Rectal smooth muscle tissue (tissue), 1 donor: Measurements from ENCODE around the gene SRC.

ENCODE experiments used
- H3K27ac ChIP-seq: one replicate; pipeline ENCODE4 v1.7.0; 2013; ENCODE audit warnings: low read depth, low read length, inconsistent platforms
- H3K27me3 ChIP-seq: one replicate; pipeline ENCODE4 v1.7.0; 2013; ENCODE audit warnings: low read length; ENCODE audit not compliant: control insufficient read depth, insufficient read depth
- H3K36me3 ChIP-seq: one replicate; pipeline ENCODE4 v1.7.0; 2013; ENCODE audit warnings: low read length; ENCODE audit not compliant: control insufficient read depth, insufficient read depth
- H3K4me1 ChIP-seq: one replicate; pipeline ENCODE4 v1.7.0; 2013; ENCODE audit warnings: low read length; ENCODE audit not compliant: control insufficient read depth, insufficient read depth
- H3K4me3 ChIP-seq: one replicate; pipeline ENCODE4 v1.7.0; 2013; ENCODE audit warnings: low read length
- H3K9ac ChIP-seq: one replicate; pipeline ENCODE4 v1.7.0; 2013; ENCODE audit warnings: low read length

SRC gene

GRCh38 chr20:37342231-37343177 lies 3.4 kb upstream of the SRC start:
- Histone ChIP-seq H3K27me3 (no peaks in the 10 kb centered on the region), H3K27ac (no peak overlapping the region), H3K9ac (no peak overlapping the region), H3K4me3 (no peak overlapping the region), H3K4me1 (peaks cover 7% of the 10 kb centered on the region), H3K36me3 (no peaks in the 10 kb centered on the region)

- Histone ChIP-seq H3K27ac (no peak overlapping the region), H3K36me3 (no peaks in the 10 kb centered on the region), H3K4me1 (peaks cover 7% of the 10 kb centered on the region), H3K4me3 (no peak overlapping the region), H3K27me3 (no peaks in the 10 kb centered on the region), H3K9ac (no peak overlapping the region)
Observed at GRCh38 chr20:37343212-37343993, 2.5 kb upstream of the SRC start.

DNA sequence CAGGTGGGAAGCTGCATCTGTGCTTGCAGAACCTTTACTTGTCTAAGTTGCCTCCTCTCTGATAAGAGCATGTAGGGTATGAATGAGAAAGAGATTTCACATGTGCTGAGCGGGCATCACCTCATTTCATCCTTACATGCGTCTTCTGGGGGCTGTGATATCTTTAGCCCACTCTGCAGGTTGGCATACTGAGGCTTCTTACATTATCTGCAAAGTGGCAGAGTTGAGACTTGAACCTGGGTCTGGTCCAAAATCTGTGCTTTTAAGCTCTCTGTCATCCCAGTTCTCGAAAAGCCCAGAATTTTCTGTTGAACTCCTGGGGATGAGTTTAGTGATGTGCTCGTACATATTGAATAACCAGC lies 2.0 kb upstream of the SRC start:
- H3K27ac ChIP-seq: no peak overlapping the region

DNA sequence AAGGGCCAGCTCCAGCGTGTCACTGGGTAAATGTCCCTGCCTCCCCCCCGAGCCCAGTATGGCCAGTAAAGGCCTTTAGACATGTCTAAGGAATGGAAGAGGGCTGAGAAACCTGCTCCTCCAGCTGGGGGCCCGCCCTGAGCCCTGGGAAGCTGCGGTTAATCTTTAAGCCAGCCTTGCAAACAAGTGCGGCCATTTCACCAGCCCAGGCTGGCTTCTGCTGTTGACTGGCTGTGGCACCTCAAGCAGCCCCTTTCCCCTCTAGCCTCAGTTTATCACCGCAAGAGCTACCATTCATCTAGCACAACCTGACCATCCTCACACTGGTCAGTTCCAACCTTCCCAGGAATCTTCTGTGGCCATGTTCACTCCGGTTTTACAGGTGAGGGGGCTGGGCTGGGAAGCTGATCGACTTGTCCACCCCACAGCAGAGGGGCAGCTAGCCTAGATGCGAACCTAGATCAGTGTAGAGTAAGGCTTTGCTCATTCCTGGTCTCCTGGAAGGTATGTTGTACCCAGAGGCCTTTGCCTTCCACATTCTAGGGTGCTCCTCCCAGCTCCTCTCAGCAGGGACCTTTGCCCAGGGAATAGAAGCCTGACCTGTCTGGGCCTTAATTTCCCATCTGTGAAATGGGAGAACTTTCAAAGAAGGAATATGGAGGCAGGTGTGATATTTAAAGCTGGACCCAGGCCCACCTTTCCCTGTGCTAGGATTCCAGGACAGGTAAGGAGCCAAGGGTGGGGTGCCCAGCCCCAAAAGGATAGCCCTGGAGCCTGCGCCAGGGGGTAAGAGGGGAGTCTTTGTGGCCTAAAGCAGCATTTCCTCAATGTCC lies 1.2 kb upstream of the SRC start:
- Histone ChIP-seq H3K9ac (peak overlapping the region; percentile 45), H3K4me1 (peaks cover 7% of the 10 kb centered on the region), H3K4me3 (peak overlapping the region; percentile 64), H3K36me3 (no peaks in the 10 kb centered on the region), H3K27ac (peak overlapping the region; percentile 78), H3K27me3 (no peaks in the 10 kb centered on the region)

More for the DNA sequence above, 2.0 kb upstream of the SRC start:
- no peaks in the 10 kb centered on the region for H3K27me3 ChIP-seq
- no peak overlapping the region for H3K4me3 ChIP-seq
- H3K4me1 ChIP-seq: peaks cover 7% of the 10 kb centered on the region
- no peak overlapping the region for H3K9ac ChIP-seq
- no peaks in the 10 kb centered on the region for H3K36me3 ChIP-seq

DNA sequence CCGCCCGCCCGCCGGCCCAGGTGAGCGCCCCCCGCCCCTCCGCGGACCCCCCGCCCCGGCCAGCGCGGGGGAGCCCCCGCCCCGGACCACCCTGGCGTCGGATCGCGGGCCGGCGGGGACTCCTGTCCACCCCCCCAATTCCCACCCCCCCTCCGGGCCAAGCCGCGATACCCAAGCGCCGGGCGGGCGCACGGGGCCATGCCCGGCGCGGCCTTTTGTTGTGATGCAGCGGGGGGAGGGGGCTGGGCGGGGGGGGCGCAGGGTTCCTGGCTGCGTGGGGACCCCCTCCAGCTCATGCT lies 245 bp downstream of the SRC start:
- peak overlapping the region; percentile 78 for H3K27ac ChIP-seq
- peaks cover 7% of the 10 kb centered on the region for H3K4me1 ChIP-seq

DNA sequence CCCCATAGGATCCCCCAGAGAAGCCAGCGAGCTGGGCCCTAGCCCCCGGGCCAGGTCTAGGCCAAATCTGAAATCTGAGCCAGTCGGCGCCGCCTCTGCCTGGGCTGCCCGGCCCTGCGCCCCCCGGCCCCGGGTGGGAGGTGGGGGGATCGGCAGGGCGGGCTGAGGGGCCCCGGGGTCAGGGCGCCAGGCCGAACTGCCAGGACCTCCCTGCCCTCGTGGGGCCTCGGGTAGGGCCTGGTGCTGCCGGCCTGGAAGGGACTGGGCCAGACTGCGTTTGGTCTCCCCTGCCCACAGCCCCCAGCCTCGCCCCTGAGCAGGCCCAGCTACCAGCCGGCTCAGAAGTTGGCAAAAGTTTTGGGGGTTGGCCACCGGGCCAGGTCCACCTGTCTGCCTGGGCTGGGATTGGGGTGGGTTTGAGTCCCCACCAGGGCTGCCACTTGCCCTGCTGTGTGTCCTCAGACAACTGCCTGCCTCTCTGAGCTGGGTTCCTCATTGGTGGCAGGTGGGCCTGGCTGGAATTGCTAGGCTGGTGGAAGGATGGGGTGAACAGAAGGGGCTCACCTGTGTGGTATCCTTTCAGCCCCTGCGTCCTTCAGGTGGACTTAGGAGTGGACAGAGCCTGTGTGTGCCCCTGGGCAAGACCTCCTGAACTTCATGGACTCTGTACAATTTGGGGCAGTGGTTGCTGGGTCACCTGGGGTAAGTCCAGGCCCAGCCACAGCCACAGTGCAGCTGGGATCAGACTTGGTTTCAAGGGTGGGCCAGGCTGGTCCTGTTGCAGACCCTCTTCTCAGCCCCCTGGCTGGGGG lies 801 bp downstream of the SRC start:
- no peaks in the 10 kb centered on the region for H3K36me3 ChIP-seq

More for the DNA sequence above, 245 bp downstream of the SRC start:
- Histone ChIP-seq H3K27me3 (no peaks in the 10 kb centered on the region), H3K9ac (no peak overlapping the region), H3K4me3 (peak overlapping the region; percentile 68), H3K36me3 (no peaks in the 10 kb centered on the region)

DNA sequence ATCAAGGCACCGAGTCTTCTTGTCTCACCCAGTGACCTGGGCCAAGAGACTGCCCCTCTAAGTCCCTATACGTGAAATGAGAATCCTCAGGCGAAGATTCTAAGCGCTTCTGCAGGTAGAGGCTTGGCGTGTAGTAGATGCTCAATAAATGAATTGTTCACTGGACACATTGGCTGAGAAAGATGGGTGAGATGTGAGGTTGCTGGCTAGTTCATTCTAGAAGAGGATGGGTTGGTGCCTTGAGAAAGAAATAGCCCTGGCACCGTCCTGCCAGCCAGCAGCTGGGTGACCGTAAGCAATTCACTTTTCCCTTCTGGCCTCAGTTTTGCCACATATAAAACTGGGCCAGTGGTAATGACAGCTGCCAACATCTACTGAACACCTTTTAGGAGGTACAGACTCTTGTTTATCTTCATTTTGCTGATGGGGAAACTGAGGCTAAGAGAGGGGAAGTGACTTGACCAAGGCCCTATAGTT lies 1.4 kb downstream of the SRC start:
- Histone ChIP-seq H3K4me3 (peak overlapping the region; percentile 68), H3K36me3 (no peaks in the 10 kb centered on the region)

More for the DNA sequence above, 801 bp downstream of the SRC start:
- H3K27ac ChIP-seq: peak overlapping the region; percentile 78
- peak overlapping the region; percentile 68 for H3K4me3 ChIP-seq
- H3K27me3 ChIP-seq: no peaks in the 10 kb centered on the region
- H3K9ac ChIP-seq: peak overlapping the region; percentile 72
- peaks cover 7% of the 10 kb centered on the region for H3K4me1 ChIP-seq

GRCh38 chr20:37347891-37348791 lies 2.2 kb downstream of the SRC start:
- Histone ChIP-seq H3K27me3 (no peaks in the 10 kb centered on the region), H3K27ac (no peak overlapping the region), H3K9ac (no peak overlapping the region), H3K36me3 (no peaks in the 10 kb centered on the region), H3K4me1 (peaks cover 7% of the 10 kb centered on the region), H3K4me3 (no peak overlapping the region)

More for the DNA sequence above, 1.4 kb downstream of the SRC start:
- Histone ChIP-seq H3K27ac (peak overlapping the region; percentile 78), H3K9ac (peak overlapping the region; percentile 72), H3K27me3 (no peaks in the 10 kb centered on the region), H3K4me1 (peaks cover 7% of the 10 kb centered on the region)

GRCh38 chr20:37348792-37349516 lies 3.0 kb downstream of the SRC start:
- Histone ChIP-seq H3K27ac (no peak overlapping the region), H3K27me3 (no peaks in the 10 kb centered on the region), H3K4me3 (no peak overlapping the region), H3K4me1 (peaks cover 7% of the 10 kb centered on the region), H3K9ac (no peak overlapping the region), H3K36me3 (no peaks in the 10 kb centered on the region)
